Stimulated activated CD8-positive, alpha-beta memory T cell treated with anti-CD3 and anti-CD28 coated beads, Interleukin-15, amount 100 ng/mL, for 1 hour (primary cell): ENCODE data around the gene AP5Z1.

Experiments used
- DNase-seq: peaks from one replicate; pipeline ENCODE4 v3.0.0-alpha.2; 2020; ENCODE audit warnings: low read depth

Gene AP5Z1

GRCh38 chr7:4766666-4767519 is 8.5 kb upstream of the AP5Z1 start:
- no peak for DNase-seq

GRCh38 chr7:4768597-4769569 is 6.5 kb upstream of the AP5Z1 start:
- no peak for DNase-seq

GRCh38 chr7:4769761-4770160 is 5.7 kb upstream of the AP5Z1 start:
- DNase-seq = no peak

- no peak for DNase-seq
These were observed 4.5 kb upstream of the AP5Z1 start for GRCh38 chr7:4770886-4771285.

- DNase-seq = no peak
These were observed 3.7 kb upstream of the AP5Z1 start for GRCh38 chr7:4771737-4772136.

- no peak for DNase-seq
These were observed 3.1 kb upstream of the AP5Z1 start for GRCh38 chr7:4772306-4772705.

GRCh38 chr7:4774007-4774406 is 1.4 kb upstream of the AP5Z1 start:
- DNase-seq = no peak

GRCh38 chr7:4774658-4775249 is 669 bp upstream of the AP5Z1 start:
- no peak for DNase-seq

- DNase-seq = peak; percentile 21
These were observed 613 bp downstream of the AP5Z1 start for GRCh38 chr7:4775848-4776623.

- DNase-seq = no peak
These were observed 3.7 kb downstream of the AP5Z1 start for GRCh38 chr7:4779118-4779517.

GRCh38 chr7:4781366-4782069 is 6.1 kb downstream of the AP5Z1 start:
- DNase-seq = no peak

GRCh38 chr7:4782333-4783291 is 7.2 kb downstream of the AP5Z1 start:
- DNase-seq = no peak

GRCh38 chr7:4783292-4783652 is 7.8 kb downstream of the AP5Z1 start:
- DNase-seq = no peak

GRCh38 chr7:4783762-4784351 is 8.4 kb downstream of the AP5Z1 start:
- no peak for DNase-seq

GRCh38 chr7:4784799-4785198 is 9.4 kb downstream of the AP5Z1 start:
- DNase-seq = no peak

- no peak for DNase-seq
These were observed 9.9 kb downstream of the AP5Z1 start for GRCh38 chr7:4785371-4785770.

- DNase-seq = no peak
These were observed 10.6 kb downstream of the AP5Z1 start for GRCh38 chr7:4786015-4786414.

- no peak for DNase-seq
These were observed 12.1 kb downstream of the AP5Z1 start for GRCh38 chr7:4787541-4787940.

- no peak for DNase-seq
These were observed 12.7 kb downstream of the AP5Z1 start for GRCh38 chr7:4787947-4788626.
